Measurements from ENCODE around the gene SLC8B1. TPM values are rescaled to one million over a fixed set of nuclear protein-coding genes. Genes with fewer than 3 reads are reported as not detected.
A peak's percentile ranks its signal among the peaks of the same experiment; 100 is the strongest.

Gene SLC8B1
- total RNA-seq, 1 experiment from 2014 or later: 23.8 TPM

- BruUV-seq (replicated peaks): no TSS peak
- H3K9me3 Mint-ChIP-seq (ENCODE audit: low read depth, unreplicated experiment): no peaks in the 10 kb centered on the region
- peaks cover 15% of the 10 kb centered on the region for H3K4me1 Mint-ChIP-seq (ENCODE audit: low read depth, unreplicated experiment)
- H3K4me3 Mint-ChIP-seq (ENCODE audit: low read depth, unreplicated experiment): no peak overlapping the region
- no peaks in the 10 kb centered on the region for H3K27me3 Mint-ChIP-seq (ENCODE audit: unreplicated experiment)
- H3K27ac Mint-ChIP-seq (ENCODE audit: unreplicated experiment): no peak overlapping the region
- peaks cover 31% of the 10 kb centered on the region for H3K36me3 Mint-ChIP-seq (ENCODE audit: insufficient read depth, unreplicated experiment)
- TF ChIP-seq CTCF (IDR thresholded peaks at IDR 0.05; ENCODE audit: unreplicated experiment): no peak
- CTCF ChIA-PET: no interaction called here
- no peak for DNase-seq
- intact Hi-C loops (cut with micrococcal nuclease; ENCODE audit: unreplicated experiment): no loop called here
Measured at GRCh38 chr12:113330505-113330904, 4.4 kb downstream of the SLC8B1 start.

- peak overlapping the region; percentile 61 for H3K27ac Mint-ChIP-seq (ENCODE audit: unreplicated experiment)
- CTCF ChIA-PET: no interaction called here
- H3K36me3 Mint-ChIP-seq (ENCODE audit: insufficient read depth, unreplicated experiment): peaks cover 27% of the 10 kb centered on the region
- no peaks in the 10 kb centered on the region for H3K27me3 Mint-ChIP-seq (ENCODE audit: unreplicated experiment)
- BruUV-seq (replicated peaks): no TSS peak
- peaks cover 15% of the 10 kb centered on the region for H3K4me1 Mint-ChIP-seq (ENCODE audit: low read depth, unreplicated experiment)
- intact Hi-C loops (cut with micrococcal nuclease; ENCODE audit: unreplicated experiment): no loop called here
- H3K4me3 Mint-ChIP-seq (ENCODE audit: low read depth, unreplicated experiment): no peak overlapping the region
- H3K9me3 Mint-ChIP-seq (ENCODE audit: low read depth, unreplicated experiment): no peaks in the 10 kb centered on the region
- TF ChIP-seq CTCF (IDR thresholded peaks at IDR 0.05; ENCODE audit: unreplicated experiment): no peak
- no peak for DNase-seq
Measured at GRCh38 chr12:113329791-113330417, 5.0 kb downstream of the SLC8B1 start.

- Mint-ChIP-seq H3K9me3 (ENCODE audit: low read depth, unreplicated experiment) (no peaks in the 10 kb centered on the region), H3K4me1 (ENCODE audit: low read depth, unreplicated experiment) (peaks cover 8% of the 10 kb centered on the region), H3K27ac (ENCODE audit: unreplicated experiment) (peak overlapping the region; percentile 61), H3K36me3 (ENCODE audit: insufficient read depth, unreplicated experiment) (peaks cover 20% of the 10 kb centered on the region), H3K27me3 (ENCODE audit: unreplicated experiment) (no peaks in the 10 kb centered on the region), H3K4me3 (ENCODE audit: low read depth, unreplicated experiment) (no peak overlapping the region)
- DNase-seq: no peak
- intact Hi-C loops (cut with micrococcal nuclease; ENCODE audit: unreplicated experiment): no loop called here
- CTCF ChIA-PET: no interaction called here
- TF ChIP-seq CTCF (IDR thresholded peaks at IDR 0.05; ENCODE audit: unreplicated experiment): no peak
- no TSS peak for BruUV-seq (replicated peaks)
Measured at GRCh38 chr12:113329022-113329790, 5.7 kb downstream of the SLC8B1 start.

GRCh38 chr12:113328368-113328889 is 6.5 kb downstream of the SLC8B1 start:
- H3K9me3 Mint-ChIP-seq (ENCODE audit: low read depth, unreplicated experiment): no peaks in the 10 kb centered on the region
- intact Hi-C loops (cut with micrococcal nuclease; ENCODE audit: unreplicated experiment): no loop called here
- peaks cover 15% of the 10 kb centered on the region for H3K36me3 Mint-ChIP-seq (ENCODE audit: insufficient read depth, unreplicated experiment)
- BruUV-seq (replicated peaks): no TSS peak
- CTCF ChIA-PET: interaction anchor here (0.7 kb wide), 1 partner anchor 29 kb away, joined by 4 read pairs; no protein-coding TSS in a partner anchor
- TF ChIP-seq CTCF (IDR thresholded peaks at IDR 0.05; ENCODE audit: unreplicated experiment): no peak
- H3K4me3 Mint-ChIP-seq (ENCODE audit: low read depth, unreplicated experiment): no peak overlapping the region
- no peaks in the 10 kb centered on the region for H3K27me3 Mint-ChIP-seq (ENCODE audit: unreplicated experiment)
- H3K4me1 Mint-ChIP-seq (ENCODE audit: low read depth, unreplicated experiment): peaks cover 8% of the 10 kb centered on the region
- H3K27ac Mint-ChIP-seq (ENCODE audit: unreplicated experiment): no peak overlapping the region
- no peak for DNase-seq
